ENCODE measurements around the gene GFPT1.

GFPT1 gene

DNA sequence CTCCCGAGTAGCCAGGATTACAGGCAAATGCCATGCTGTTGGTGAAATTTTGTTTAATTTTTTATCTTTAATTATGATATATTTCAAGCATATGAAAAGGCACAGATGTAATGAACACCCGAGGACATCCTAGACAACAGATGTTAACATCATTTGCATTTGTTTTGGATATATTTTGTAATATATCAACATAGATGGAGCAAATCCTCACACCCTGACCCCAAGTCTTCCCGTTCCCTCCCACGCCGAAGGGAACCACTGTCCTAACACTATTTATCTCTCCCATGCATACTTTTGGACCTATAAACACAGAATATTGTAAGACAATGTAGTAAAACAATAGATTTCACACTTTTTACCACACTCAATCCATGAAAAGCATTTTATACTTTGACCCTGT, 99.5 kb downstream of the GFPT1 start:
- no peak for DNase-seq

DNA sequence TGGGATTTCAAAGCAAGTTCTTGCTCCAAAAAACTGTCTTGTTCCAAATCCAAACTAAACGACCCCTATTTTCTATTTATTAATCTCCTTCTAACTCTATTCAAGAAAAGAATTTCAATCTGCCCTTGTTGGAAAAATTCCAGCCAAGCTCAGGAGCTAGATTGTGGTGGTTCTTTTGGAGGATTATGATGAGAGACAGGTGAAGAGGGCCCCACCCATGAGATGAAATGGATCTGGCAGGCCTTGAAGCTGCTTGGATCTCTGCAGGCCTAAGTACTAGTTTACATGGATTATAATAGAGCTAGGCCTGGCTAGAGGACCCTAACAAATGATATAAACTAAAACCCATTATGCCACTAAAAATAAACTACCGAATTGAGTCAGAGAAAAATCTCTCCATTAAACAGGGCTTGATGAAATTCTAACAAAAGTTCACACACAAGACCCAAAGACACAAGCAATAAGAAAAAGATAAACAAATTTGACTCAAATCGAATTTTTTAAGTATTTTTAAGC, 101.6 kb downstream of the GFPT1 start:
- no peak for DNase-seq

DNA sequence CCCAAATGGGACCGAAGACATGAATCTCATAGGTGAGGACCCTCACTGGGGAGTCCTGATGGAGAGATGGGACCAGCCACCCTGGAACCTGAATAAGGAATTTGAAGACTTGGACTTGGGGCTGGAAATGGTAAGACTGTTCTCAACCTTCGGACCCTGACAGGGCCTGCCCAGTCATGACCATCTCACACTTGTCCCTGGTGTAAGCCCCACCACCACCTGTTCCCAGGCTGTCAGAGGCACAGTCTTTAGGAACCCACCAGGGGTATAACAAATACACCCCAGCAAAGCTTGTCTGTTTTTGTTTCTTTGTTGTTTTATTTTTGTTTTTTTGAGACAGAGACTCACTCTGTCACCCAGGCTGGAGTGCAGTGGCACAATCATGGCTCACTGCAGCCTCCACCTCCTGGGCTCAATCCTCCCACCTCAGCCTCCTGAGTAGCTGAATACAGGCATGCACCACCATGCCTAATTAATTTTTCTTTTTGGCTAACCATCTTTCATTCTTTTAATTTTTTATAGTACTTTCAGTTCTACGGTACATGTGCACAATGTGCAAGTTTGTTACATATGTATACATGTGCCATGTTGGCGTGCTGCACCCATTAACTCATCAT, 106.1 kb downstream of the GFPT1 start:
- DNase-seq = no peak

DNA sequence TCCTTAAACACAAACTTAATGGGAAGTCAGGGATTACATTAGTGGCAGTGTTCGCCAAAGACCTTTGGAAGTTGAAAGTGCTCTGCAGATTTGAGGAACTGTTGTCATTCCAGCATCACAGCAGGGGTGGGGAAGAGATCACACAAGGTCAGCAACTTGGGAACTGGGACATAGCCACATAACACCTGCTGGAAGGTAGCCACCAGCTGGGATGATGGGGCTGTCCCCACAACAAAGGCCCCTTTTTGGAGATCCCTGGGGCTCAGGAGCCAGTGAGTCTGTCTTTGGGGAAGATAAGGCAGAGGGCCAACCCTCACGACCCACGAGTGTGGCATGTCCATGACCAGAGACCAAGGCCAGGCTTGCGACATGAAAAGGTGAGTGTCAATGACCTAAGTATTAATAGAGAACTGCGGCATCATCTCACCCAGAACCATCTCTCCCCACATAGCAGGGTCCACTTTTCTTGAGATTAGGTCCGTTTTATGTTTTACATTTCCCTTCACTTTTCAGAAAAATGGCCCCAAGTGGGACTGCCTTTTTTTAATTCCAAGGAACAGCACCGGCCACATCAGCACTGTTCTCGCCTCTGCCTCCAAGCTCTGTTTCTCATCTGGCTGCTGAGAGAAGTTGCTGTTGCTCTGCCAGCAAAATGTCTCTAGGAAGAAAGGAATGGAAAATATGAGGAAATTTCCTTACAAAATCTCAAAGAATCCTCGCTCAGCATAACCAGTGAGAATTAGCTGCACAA, 106.9 kb downstream of the GFPT1 start:
- no peak for DNase-seq

DNA sequence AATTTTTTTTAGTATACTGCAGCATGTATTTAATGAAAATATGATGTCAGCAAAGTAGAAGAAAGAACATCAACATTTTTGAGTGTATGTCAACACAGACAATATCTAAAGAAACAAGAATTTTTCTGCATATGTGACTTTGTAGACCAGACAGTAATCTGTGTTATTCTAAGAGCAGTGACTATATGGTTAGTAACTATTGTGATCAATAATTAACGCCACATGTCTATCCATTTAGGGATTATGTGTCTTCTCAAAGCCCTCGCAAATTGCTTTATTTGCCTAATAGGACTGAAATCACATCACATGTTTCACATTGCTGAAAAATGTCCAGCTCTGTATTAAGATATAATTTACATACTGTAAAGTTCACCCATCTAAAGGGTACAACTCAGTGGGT, 107.8 kb downstream of the GFPT1 start:
- no peak for DNase-seq

DNA sequence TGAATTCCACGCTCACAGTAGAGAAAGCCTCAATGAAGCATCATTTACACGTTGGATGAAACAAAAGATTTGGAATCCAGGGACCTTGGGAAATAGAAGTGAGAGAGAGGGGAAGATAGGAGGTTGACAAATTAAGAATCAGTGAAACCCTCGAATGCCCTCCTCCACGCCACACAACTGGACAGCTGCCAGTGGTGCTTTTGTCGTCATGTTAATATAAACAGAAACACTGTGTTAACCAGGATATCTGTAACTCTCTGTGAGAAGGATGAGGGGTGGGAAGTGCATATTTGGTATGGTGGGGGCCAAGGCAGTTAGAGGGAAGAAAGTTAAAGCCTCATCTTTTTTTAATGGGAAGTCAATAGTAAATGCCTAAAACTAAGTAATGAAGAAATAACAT, 108.7 kb downstream of the GFPT1 start:
- no peak for DNase-seq

DNA sequence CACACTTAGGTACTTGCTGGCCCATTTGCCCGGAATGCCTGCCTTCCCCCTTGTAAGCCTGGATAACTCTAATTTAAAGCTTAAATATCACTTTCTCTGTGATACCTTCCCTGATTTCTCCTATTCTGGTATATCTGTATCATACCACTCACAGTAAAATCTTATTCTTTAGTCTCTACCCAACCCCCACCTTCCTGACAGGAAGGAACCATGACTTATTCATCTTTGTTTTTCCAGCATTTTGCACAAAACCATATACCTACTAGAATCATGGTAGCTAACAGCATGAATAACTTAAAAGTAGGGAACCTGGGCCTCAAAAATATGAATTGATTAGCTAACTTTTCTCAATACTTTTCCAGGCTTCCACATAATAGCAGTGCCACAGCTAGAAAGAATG, 111.5 kb downstream of the GFPT1 start:
- no peak for DNase-seq

DNA sequence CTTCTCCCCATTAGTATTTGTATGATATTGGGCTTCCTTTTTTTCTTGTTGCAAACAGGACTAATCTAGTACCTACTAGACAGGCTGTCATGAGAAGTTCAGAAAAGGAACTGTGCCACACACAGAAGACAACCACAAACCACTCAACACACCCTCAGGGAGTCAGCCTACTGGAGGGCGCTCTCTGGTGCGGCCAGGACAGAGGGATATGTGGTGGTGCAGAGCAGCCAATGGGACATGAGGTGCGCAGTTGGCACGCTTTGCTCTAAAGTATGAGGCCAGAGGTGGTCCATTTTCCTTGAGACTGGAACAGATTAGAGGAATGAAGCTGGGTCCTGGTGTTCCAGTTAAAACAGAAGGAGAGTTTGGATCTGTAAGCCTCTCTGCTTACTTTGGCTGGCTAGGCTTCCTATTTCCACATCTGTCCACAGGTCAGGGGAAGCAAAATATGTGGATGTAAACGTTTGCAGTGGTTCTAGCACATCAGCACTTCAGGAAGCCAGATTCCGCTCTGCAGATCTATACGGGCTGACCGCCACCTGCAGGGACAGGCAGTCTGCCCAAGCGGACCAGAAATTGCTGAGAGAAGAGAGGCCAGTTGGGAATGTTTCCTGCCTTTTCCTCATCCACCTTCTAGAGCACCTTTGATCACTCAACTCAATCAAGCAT, 114.1 kb downstream of the GFPT1 start:
- DNase-seq = no peak

DNA sequence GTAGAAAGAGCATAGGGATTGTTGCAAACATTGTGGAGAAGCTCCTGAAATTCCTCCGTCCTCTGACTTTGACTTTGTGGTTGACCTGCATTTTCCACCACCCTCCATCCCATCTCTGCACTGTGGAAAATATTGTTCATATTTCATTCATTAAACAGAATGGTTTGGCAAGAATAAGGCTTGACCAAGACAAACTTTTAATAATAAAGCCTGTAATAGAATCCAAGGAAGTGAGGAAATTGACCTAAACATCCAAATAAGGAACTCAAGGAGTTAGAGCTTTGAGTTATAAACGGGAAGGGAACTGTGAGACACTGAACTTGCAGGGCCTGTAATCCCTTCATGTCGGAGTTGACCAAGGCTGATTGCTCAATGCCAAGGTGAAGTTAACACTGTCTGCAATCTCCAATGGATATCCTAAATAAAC, 115.2 kb downstream of the GFPT1 start:
- no peak for DNase-seq
